ENCODE data around the gene SCN2B.

SCN2B gene

GRCh38 chr11:118152020-118152551 is 24.4 kb downstream of the SCN2B start:
- no peak for DNase-seq

- DNase-seq: no peak
These were observed 25.0 kb downstream of the SCN2B start for GRCh38 chr11:118151431-118151830.

DNA sequence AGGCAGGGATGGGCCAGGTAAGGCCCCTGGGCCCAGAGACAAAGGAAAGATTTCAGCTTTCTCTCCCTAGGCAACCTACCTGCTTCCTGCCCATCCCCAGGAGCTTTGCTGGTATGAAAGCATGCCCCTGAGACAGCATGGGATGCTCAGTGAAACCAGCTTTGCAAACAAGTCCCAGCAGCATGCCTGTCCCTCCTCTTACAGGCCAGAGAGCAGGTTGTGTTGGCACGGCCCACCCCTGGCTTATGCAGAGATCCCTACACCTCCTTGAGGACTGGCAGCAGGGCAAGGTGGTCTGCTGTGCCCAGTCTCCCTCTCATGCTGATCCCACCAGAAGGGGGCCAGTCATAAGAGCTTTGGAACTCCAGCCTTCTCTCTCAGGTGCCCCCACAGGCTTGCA is 26.9 kb downstream of the SCN2B start:
- DNase-seq: no peak

GRCh38 chr11:118148856-118149255 is 27.6 kb downstream of the SCN2B start:
- no peak for DNase-seq

GRCh38 chr11:118148240-118148639 is 28.2 kb downstream of the SCN2B start:
- no peak for DNase-seq

- DNase-seq: no peak
These were observed 28.9 kb downstream of the SCN2B start for GRCh38 chr11:118147502-118147901.

- DNase-seq: no peak
These were observed 29.9 kb downstream of the SCN2B start for GRCh38 chr11:118146554-118146953.

DNA sequence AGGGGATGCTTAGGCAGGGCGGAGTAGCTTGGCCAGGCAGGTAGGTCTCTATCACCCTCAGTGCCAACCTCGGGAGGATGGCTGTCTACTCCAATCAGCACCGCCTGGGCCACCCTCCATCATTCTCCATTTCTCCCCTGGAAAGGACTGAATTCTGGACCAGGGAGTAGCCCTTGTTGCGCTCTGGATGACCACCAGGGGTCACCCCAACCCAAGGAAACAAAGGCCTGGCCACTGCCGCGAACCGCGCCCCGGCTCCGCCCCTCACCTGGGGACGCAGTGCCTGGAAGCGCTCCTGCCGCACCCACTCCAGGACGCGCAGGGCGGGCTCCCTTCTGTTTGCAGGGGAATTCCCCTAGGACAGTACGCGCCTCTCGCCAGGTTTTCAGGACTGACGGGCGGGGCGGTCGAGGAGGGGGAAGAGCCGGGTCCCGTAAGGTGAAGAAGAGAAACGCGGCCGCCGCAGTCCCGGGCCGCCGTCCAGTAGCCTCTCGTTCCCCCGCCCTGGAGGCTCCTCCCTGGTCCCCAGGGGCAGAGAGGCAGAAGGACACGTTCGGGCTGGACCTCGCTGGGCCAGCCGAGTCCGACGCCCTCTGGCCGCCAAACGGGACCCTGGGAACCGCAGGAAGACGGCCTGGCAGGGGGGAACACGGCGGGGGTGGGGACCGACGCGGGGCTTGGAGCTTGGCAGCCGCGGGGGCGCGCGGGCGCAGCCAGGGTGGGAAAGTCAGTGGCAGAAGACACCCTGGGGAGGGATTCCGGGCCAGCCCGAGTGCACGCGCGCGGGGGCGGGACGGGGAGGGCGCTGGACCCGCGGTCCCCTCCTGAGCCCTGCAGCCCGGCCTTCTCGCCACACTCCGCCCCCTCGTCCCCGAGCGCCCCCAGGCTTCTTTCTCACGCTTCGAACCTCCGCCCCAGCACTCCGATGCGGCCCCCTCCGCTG is 30.9 kb downstream of the SCN2B start:
- peak; percentile 94 for DNase-seq

- DNase-seq: no peak
These were observed 31.9 kb downstream of the SCN2B start for GRCh38 chr11:118144301-118145268.

GRCh38 chr11:118143661-118144185 is 32.7 kb downstream of the SCN2B start:
- no peak for DNase-seq

DNA sequence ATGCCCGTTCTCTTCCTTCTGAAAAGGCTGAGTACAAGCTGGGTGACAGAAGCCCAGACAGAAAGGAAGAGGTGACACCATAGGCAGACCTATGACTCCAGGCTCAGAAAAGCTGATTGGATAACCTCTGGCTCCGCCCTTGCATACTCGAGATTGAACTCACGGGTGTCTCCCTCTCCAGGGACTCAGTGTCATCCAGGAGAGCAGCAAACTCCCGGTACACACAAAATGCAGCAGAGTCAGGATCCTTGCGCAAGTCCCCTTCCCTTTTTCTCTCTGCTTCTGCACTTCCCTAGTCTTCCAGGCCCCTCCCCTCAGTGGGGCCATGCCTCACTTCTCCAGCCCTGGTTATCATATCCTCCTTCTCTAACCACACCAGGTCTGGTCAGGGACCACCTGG is 33.6 kb downstream of the SCN2B start:
- DNase-seq: no peak

DNA sequence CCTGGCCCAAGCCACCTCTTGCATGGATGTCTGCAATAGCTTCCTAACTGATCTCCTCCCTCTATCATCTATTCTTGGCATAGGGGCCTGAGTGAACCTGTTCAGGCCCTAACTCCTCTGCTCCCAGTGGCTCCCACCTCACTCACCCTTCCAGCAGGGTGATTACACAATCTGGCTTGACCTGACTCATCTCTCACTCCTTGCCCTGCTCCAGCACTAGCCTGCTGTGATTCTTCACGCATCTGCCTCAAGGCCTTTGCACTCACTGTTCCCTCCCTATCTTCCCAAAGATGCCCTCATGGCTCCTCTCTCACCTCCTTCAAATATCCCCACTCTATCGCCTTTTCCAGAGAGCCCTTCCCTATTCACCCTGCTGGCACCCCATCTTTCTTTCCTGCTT is 34.4 kb downstream of the SCN2B start:
- no peak for DNase-seq

DNA sequence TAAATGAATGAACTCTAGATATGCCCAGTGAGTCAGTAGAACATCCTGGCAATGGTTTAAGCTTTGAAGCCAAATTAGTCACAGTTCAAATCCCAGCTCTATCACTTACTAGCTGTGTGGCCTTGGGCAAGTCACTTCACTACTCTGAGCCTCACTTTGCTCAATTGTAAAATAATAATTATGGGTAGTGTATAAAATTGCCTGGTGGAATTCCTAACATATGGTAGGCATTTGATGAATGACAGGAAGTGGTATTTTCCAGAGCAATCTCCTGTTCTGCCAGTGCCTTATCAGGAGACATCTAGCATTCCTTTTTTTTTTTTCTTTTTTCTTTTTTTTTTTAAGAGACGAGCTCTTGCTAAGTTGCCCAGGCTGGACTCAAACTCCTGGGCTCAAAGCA is 36.9 kb downstream of the SCN2B start:
- no peak for DNase-seq

- DNase-seq: peak; percentile 9
These were observed 37.5 kb downstream of the SCN2B start for GRCh38 chr11:118138839-118139420.

- DNase-seq: no peak
These were observed 39.6 kb downstream of the SCN2B start for GRCh38 chr11:118136801-118137200.

- DNase-seq: no peak
These were observed 40.1 kb downstream of the SCN2B start for GRCh38 chr11:118136341-118136740.

DNA sequence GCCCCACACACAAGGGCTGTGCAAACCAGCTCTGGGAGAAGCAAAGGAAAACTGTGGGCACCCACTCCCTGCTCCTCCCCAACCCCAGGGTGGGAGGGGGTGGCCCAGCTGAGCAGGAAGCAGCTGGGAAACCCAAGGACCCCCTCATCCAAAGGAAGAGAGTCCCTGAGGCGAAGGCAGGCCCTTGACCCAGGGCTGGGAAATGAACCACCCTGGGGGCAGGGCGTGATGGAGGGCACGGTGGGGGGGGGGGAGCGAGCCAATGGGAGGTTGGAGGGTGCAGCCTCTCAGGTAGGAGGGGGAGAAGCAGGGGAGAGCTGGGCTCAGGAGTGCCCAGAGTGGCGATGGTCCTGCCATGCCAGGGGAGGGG is 40.7 kb downstream of the SCN2B start:
- DNase-seq: no peak

- DNase-seq: peak; percentile 31
These were observed 41.2 kb downstream of the SCN2B start for GRCh38 chr11:118135051-118135795.

- DNase-seq: peak; percentile 38
These were observed 42.6 kb downstream of the SCN2B start for GRCh38 chr11:118133816-118134215.

GRCh38 chr11:118132385-118133151 is 43.9 kb downstream of the SCN2B start:
- DNase-seq: peak; percentile 25

Measured in activated effector memory CD4-positive, alpha-beta T cell treated with anti-CD3 and anti-CD28 coated beads, Interleukin-2, amount 50 U/mL, for 16 hours (primary cell).